ENCODE measurements around the gene MRPL40.

MRPL40 gene

GRCh38 chr22:19472233-19472632, 39.9 kb downstream of the MRPL40 start:
- in situ Hi-C loops (cut with HindIII; ENCODE audit: low pct_ligation_motif_present, low sequenced_read_pairs): no loop called here
- Histone ChIP-seq H3K36me3 (replicated peaks) (peaks cover 81% of the 10 kb centered on the region), H3K27me3 (replicated peaks) (no peaks in the 10 kb centered on the region), H3K4me3 (ENCODE audit: low read depth, low read length) (no peak overlapping the region), H3K27ac (no peak overlapping the region)
- DNase-seq: no peak
- no peak for TF ChIP-seq CTCF (IDR thresholded peaks at IDR 0.05; ENCODE audit: low read depth, low read length, missing control alignments)

GRCh38 chr22:19473578-19473977, 41.2 kb downstream of the MRPL40 start:
- Histone ChIP-seq H3K27ac (no peak overlapping the region), H3K27me3 (replicated peaks) (no peaks in the 10 kb centered on the region), H3K36me3 (replicated peaks) (peaks cover 67% of the 10 kb centered on the region), H3K4me3 (ENCODE audit: low read depth, low read length) (no peak overlapping the region)
- in situ Hi-C loops (cut with HindIII; ENCODE audit: low pct_ligation_motif_present, low sequenced_read_pairs): no loop called here
- DNase-seq: no peak
- peak; percentile 22 for TF ChIP-seq CTCF (IDR thresholded peaks at IDR 0.05; ENCODE audit: low read depth, low read length, missing control alignments)

GRCh38 chr22:19476023-19476422, 43.7 kb downstream of the MRPL40 start:
- DNase-seq: no peak
- no peaks in the 10 kb centered on the region for H3K27me3 ChIP-seq (replicated peaks)
- no peak overlapping the region for H3K27ac ChIP-seq
- in situ Hi-C loops (cut with HindIII; ENCODE audit: low pct_ligation_motif_present, low sequenced_read_pairs): no loop called here
- no peak overlapping the region for H3K4me3 ChIP-seq (ENCODE audit: low read depth, low read length)
- peaks cover 43% of the 10 kb centered on the region for H3K36me3 ChIP-seq (replicated peaks)
- no peak for TF ChIP-seq CTCF (IDR thresholded peaks at IDR 0.05; ENCODE audit: low read depth, low read length, missing control alignments)

- peak overlapping the region; percentile 98 for H3K4me3 ChIP-seq (ENCODE audit: low read depth, low read length)
- in situ Hi-C loops (cut with HindIII; ENCODE audit: low pct_ligation_motif_present, low sequenced_read_pairs): no loop called here
- no peak overlapping the region for H3K27ac ChIP-seq
Measured at GRCh38 chr22:19477321-19478044, 45.1 kb downstream of the MRPL40 start.

GRCh38 chr22:19478045-19478900, 45.9 kb downstream of the MRPL40 start:
- no peaks in the 10 kb centered on the region for H3K27me3 ChIP-seq (replicated peaks)
- no peak for DNase-seq

More at GRCh38 chr22:19477321-19478044, 45.1 kb downstream of the MRPL40 start:
- Histone ChIP-seq H3K27me3 (replicated peaks) (no peaks in the 10 kb centered on the region), H3K36me3 (replicated peaks) (peaks cover 31% of the 10 kb centered on the region)
- no peak for DNase-seq
- no peak for TF ChIP-seq CTCF (IDR thresholded peaks at IDR 0.05; ENCODE audit: low read depth, low read length, missing control alignments)

More at GRCh38 chr22:19478045-19478900, 45.9 kb downstream of the MRPL40 start:
- H3K27ac ChIP-seq: peak overlapping the region; percentile 100
- in situ Hi-C loops (cut with HindIII; ENCODE audit: low pct_ligation_motif_present, low sequenced_read_pairs): no loop called here
- no peak for TF ChIP-seq CTCF (IDR thresholded peaks at IDR 0.05; ENCODE audit: low read depth, low read length, missing control alignments)
- peak overlapping the region; percentile 98 for H3K4me3 ChIP-seq (ENCODE audit: low read depth, low read length)
- peaks cover 24% of the 10 kb centered on the region for H3K36me3 ChIP-seq (replicated peaks)
